GM12875 (cell line): Measurements from ENCODE around the gene TSPAN16.

ENCODE experiments used
- H3K4me3 ChIP-seq: one replicate; pipeline ENCODE4 v1.5.1; 2011; ENCODE audit warnings: low read depth, low read length, control low read depth
- CTCF ChIP-seq: IDR thresholded peaks from 2 replicates; pipeline ENCODE4 v1.5.1; 2011; ENCODE audit warnings: low read depth, mild to moderate bottlenecking, control low read depth, inconsistent platforms, low read length, moderate library complexity, borderline replicate concordance; ENCODE audit not compliant: insufficient read depth

The TSPAN16 gene

GRCh38 chr19:11252665-11253355 lies 43.1 kb upstream of the TSPAN16 start:
- no peak for TF ChIP-seq CTCF
- H3K4me3 ChIP-seq: no peak overlapping the region

- no peak overlapping the region for H3K4me3 ChIP-seq
- TF ChIP-seq CTCF: peak; percentile 47; the same call in 1 of the 2 replicates
Observed at GRCh38 chr19:11254666-11255065, 41.3 kb upstream of the TSPAN16 start.

DNA sequence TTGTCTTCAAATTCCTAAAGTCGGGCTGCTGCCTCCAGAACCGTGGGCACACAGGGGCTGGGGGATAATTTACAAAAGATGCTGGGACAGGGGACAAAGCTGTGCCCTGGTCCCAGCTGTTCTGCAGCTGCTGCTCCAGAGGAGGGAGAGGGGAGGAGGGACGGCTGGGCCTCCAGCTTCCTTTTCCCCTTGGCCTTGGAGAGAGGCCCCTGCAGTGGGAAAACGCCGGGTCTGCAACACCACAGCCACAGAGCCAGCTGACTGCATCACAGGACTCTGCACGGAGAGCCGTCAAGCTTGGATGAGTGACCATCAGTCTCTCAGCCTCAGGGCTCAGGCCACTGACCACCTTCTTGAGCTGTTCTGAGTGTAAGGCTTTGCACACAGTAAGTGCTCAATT lies 39.8 kb upstream of the TSPAN16 start:
- no peak for TF ChIP-seq CTCF
- no peak overlapping the region for H3K4me3 ChIP-seq

DNA sequence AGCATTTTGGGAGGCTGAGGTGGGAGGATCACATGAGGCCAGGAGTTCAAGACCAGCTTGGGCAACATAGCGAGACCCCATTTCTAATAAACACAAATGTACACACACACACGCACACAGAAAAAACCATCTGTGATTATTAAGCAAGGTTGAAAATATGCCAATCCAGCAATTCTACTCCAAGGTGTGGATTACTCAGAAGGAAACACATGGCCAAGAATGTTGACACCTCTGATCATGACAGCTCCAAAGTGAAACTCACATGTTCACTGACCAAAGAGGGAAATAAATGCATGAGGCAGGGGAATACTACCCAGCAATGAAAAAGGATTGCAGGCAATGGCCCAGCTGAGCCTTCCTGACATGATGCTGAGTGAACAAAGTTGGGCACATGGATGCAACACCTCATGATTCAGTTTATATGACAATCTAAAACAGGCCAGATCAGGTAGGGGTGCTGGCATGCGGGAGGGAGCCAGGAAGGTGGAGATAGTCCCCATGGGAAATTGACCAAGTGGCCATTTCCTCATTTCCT lies 38.0 kb upstream of the TSPAN16 start:
- TF ChIP-seq CTCF: no peak

GRCh38 chr19:11260996-11261395 lies 35.0 kb upstream of the TSPAN16 start:
- no peak for TF ChIP-seq CTCF
- H3K4me3 ChIP-seq: no peak overlapping the region

More for the DNA sequence above, 38.0 kb upstream of the TSPAN16 start:
- H3K4me3 ChIP-seq: no peak overlapping the region

- peak overlapping the region; percentile 59 for H3K4me3 ChIP-seq
- TF ChIP-seq CTCF: no peak
Observed at GRCh38 chr19:11261431-11261970, 34.5 kb upstream of the TSPAN16 start.
